Lung microvascular endothelial cell (primary cell): ENCODE results near the gene POLA2. TPM values are rescaled to one million over a fixed set of nuclear protein-coding genes. Genes with fewer than 3 reads are reported as not detected.

Source experiments
- DNase-seq, 2 donors: peaks; one replicate each; pipeline versions ENCODE4 v3.0.0 to v3.0.0-alpha.2; 2010; ENCODE audit warnings: low read depth in 2 of 2
- total RNA-seq: library from RNA; depleted of rRNA; stranded (reverse); fragments of >200 nt; gene quantifications from 2 replicates; pipeline ENCODE4 v1.2.1, GENCODE V29; 2014

Gene POLA2
- total RNA-seq, 1 donor from 2014 or later: 1.8 TPM

DNA sequence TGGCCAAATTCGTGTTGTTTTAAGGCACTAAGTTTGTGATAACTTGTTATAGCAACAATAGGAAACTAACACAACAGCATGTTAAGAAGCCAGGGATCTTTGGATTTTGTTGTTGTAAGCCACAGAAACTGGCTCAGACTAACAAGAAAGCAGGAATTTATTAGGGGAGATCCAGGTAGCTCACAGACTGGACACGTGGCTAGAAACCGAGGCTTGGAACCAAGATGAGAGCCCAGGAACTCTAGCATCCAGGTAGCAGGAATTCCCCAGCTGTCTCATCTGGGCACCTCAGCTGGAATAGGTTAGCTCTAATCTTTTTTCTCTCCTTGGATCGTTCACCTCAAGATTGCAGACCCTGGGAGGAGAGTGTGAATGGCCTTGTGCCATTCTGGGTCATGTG lies 24.9 kb downstream of the POLA2 start:
- DNase-seq: no peak

DNA sequence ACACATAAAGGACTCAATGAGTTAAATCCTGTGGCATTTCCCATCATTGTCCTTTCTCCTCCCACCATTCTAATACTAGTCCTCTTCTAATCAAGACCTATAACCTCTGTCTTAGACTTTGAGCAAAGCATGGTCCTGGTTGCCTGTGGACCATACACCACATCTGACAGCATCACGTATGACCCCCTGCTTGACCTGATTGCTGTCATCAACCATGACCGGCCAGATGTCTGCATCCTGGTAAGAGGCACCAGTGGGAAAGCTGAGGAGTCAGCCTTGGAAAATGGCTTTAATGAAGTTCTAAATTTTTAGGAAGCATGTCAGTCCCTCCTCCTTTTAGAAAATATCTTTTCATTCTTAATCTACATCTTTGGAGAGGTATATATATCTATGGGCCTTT lies 25.8 kb downstream of the POLA2 start:
- DNase-seq: no peak

DNA sequence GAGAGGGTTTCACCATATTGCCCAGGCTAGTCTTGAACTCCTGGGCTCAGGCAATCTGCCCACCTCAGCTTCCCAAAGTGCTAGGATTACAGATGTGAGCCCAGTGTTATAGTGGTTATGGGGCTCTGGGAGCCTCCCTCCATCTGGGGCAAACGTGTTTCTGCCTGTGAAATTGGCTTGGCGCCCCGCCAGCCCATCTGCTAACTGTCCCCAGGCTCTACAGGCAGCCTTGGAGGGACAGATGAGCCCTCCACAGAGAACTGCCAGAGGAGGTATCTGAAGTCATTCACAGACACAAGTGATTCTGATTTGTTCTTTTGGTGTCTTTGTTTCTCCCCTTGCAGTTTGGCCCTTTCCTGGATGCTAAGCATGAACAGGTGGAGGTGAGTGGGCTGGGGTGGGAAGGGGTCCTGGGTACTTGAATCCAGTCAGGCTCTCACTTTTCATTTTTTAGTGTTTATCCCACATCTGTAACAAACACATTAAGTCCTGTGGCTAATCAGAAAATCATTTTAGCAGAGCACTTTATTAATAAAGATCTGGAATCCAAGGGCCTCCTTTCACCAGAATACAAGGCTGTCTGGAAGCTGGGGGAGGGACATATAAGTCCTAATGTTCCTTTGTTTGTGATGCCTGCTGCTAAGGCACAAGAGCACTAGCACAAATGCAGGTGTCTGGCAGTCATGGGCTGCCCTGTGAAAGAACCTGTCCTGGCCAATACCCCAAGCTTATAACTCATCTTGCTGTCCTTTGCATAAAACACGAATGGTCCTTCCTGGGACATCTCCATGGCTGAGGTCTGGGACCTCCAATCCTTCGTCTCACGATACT lies 27.2 kb downstream of the POLA2 start:
- DNase-seq: peak in 1 of 2 donors; percentile 23

DNA sequence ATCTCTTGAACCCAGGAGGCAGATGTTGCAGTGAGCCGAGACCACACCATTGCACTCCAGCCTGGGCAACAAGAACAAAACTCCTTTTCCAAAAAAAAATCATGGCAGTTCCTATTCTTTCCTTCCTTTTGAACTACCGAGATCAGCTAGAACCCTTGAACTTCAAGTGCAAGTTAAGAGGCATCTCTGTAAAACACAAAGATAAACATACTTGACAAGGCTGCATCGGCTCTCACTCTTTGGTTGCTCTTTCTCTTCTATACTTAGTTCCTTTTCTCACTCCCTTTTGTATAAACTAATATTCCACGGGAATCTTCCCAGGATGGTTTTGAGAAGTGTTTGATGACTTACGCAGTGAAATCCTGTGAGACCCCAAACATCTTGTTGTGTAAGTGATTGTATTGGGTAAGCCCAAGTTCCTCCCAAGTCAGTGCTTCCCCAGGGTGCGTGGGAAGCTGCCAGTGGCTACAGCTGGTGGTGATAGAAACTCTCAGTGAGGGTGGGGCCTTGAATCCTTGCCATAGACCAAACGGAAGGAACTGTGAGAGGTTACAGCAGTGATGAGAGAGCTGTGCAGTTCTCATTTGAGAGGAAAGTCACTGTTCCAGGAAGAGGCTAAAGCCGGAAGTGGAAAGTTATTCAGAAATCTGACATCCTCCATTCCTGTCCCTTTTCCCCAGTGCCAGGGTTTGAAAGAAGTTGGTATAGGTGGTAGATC lies 28.8 kb downstream of the POLA2 start:
- DNase-seq: peak; percentile 92 to 94

DNA sequence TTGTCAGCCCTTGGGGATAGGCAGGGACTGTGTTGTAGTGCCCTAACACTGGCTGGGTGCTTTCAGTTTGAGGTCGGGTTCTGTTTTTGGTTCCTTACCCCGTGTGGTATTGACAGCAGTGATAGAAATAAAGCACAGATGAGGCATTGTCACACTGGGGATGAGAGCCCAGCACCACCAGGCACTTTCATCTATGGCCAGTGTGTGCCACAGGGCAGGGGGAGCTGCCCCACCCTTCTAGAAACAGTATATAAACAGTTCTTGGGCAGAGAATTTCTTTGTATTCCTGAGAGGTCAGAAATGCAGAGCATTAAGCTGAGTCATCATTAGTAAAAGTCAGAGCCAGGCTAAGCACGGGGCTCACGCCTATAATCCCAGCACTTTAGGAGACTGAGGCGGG lies 29.9 kb downstream of the POLA2 start:
- DNase-seq: peak; percentile 40 to 45

DNA sequence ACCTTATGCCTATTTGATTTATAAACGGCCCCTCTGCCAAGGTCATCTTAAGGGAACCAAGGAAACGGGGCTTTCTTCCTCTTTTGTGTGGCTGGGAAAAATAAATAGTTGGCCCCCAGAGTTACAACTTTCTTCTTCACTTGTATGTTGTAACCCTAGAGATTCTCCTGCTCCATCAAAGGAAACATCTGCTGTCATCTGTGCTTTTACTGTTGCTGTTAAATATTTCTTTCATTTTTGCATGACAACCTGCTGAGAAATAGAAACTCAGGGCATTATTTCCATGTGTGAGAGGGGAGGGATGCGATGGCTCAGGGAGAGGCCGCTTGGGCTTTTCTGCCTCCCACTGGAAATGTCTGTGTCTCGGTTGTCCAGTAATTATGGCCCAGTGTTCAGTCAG lies 31.1 kb downstream of the POLA2 start:
- peak in 1 of 2 donors; percentile 54 for DNase-seq

DNA sequence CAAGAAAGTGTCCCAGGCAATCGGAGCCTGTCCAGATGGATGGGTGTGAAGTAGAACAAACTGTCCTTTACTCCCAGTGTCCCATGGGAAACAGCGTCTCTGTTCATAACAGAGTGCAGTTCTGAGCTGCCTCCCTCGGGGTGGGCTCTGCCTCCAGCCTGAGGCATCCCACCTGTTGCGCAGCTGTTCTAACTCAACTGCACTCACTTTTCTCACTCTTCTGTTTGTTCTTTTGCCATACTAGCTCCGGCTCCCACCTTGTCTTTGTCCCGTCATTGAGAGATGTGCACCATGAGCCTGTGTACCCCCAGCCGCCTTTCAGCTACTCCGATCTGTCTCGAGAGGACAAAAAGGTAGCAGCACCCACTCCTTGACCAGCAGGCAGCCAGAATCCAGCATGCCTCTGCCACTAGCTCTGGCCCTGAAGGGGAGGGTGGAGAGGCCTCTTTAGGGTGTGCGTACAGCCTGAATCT lies 32.2 kb downstream of the POLA2 start:
- no peak for DNase-seq

DNA sequence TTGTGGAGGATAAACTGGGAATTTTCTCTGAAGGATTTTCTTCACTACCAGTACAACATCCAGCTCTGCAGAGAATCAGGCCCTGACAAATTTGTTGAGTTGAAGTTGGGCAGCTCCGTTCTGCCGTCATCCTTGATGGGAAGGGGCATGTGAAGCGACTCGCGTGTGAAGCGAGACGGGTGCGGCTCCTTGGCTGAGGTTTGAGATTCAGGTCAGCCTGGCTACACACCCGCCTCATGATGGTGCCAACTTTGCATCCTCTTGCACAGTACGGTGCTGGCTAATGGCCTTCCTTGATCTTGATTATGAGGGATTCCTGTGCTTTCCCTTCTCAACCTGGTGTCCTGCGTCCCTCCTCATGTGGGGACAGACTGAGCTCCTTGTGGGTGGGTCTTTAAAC lies 33.2 kb downstream of the POLA2 start:
- DNase-seq: no peak

DNA sequence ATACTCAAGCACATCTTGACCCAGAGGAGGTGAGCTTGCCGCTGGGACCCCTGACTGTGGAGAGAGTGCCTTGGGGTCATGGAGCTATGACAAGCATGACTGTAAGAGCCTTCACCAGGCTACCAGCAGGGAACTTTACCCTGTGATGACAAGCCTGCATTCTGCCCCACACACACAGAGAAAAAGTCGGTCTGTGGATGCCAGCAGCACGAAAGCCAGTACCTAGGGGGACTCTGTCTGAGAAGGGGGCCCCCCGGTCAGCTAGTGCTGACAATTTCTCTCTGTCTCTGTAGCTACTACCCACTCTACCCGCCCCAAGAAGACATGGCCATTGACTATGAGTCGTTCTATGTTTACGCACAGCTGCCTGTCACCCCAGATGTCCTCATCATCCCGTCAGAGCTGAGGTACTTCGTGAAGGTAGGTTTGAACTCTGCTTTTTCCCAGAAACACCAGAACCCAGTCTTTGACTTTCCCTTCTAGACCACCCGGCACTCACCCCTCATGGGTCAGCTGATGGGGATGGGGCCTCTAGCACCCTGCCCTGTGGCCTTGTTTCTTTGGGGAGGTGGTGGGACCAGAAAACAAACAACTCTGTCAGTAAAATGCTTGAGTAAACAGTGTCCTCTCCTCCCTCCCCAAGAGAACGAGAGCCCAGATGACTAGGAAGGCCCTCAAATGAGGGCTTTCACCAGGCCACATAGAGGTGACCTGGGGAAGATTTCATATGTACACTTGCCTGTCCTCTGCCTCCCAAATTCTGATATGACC lies 34.0 kb downstream of the POLA2 start:
- DNase-seq: no peak

DNA sequence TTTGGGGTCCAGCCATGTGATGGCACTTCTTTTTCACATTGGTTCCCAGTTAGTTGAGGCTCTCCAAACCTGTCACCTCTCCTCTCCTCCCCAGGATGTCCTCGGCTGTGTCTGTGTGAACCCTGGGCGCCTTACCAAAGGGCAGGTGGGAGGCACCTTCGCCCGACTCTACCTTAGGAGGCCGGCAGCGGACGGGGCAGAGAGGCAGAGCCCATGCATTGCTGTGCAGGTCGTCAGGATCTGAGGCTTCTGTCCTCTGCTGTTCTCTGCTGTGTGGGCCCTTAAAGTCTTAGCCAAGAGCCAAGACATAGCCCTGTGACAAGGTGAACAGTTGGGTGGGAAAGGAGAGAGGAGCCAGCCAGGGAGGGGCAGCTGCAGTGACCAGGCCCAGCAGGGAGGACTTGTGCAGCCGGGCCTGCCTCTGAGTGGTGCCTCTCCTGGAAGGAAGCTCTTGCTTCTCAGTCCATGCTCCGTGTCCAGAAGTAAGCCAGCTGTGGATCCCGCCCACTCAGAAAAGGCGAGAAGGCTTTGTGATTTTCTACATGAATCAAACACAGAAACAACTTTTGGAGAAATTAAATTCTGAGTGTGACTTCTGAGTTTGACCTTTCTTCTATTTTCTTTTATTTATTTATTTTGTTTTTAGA lies 35.4 kb downstream of the POLA2 start:
- DNase-seq: no peak

DNA sequence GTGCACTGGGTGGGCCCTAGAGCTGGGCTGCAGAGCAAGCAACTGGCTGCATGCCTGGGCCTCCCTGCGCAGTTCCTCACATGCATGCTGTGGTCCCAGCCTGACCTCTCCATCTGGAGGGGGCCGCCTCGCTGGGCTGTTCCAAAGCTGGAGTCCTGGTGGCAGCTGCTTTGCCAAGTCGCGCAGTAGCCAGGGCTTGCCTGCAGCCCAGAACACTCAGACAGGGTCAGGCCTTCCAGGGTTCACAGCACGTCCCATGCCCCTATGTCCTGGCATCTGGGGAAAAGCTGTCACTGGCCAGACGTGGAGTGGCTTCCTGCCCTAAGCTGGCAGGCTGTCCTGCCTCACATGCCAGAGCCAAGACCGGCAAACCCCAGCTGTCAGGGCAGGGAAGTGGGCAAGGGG lies 36.4 kb downstream of the POLA2 start:
- peak; percentile 37 to 63 for DNase-seq

DNA sequence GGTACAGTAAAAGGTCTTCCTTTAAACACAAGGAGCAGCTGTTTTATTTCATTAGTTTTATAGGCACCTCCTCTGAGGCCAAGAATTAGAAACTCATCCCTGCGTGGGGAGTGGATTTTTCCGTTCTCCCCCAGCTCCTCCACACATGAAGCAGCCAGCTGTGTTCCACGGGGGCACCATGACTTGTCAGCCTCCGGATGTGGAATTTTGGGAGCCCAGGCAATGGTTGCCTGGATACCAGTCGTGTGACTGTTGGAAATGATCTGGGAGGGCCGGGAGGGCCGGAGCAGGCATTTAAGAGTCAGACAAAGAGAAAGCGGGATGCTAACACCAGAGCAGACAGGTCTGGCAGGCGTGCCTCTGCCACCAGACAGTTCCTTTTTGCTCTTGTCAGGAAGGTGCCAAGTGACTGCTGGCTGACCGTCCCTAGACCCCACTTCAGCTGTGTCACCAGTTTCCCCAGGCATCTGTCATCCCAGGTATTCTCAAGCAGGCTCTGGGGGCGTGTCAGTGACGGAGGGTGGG lies 37.0 kb downstream of the POLA2 start:
- DNase-seq: peak; percentile 55 to 74

DNA sequence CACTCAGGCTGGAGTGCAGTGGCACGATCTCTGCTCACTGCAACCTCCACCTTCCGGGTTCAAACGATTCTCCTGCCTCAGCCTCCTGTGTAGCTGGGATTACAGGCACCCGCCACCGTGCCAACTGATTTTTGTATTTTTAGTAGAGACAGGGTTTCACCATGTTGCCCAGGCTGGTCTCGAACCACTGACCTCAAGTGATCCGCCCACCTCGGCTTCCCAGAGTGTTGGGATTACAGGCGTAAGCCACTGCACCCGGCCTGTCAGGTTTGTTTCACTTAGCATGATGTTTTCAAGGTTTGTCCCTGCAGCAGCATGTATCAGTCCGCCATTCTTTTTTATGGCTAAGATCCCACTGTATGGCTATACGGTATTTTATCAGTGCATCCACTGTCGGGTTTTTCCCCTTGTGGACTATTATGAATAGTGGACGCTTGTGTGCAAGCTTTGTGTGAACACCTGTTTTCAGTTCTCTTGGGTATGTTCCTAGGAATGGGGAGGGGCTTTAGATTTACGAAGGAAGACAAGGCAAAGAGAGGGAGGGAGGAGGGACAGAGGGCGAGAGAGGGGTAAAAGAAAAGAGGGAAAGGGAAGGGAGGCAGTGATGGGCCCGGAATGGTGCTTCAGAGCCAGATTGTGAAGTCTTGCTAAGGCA lies 39.0 kb downstream of the POLA2 start:
- DNase-seq: no peak

DNA sequence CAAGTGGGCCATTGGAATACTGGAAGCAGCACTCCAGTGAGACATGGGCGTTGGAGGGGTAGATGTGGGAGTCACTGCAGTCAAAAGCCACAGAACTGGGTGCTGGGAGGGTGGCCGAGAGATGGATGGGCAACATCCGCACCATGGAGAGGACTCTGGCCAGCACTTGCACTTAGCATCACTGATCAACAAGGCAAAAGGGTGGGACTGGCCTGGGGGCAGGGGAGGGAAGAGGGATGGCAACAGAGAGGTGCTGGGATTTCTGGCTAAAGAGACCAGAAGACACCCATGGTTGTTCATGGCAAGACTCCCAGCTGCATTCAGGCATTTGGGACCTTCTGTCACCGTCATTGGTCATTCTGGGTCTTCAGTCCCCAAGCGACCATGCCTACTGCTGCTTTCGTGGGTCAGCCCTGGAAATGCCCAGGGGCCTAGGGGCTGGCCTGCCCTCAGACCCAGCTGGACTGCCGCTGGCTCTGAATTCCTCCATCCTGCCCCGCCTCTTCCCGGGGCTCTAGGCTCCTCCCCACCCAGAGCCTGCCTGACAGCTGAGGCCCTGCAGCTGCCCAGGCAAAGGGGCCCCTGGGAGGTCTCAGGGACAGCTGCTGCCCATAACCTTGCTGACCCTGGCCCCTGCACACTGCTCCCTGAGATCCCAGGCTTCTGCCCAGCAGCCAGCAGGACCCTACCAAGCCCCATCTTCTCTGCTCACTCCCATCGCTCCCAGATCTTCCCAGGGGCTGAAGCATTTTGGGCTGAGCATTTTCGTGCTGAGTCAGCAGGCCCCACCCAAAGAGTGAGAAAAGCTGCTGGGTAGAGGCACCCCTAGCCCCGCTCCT lies 39.9 kb downstream of the POLA2 start:
- DNase-seq: peak in 1 of 2 donors; percentile 28

DNA sequence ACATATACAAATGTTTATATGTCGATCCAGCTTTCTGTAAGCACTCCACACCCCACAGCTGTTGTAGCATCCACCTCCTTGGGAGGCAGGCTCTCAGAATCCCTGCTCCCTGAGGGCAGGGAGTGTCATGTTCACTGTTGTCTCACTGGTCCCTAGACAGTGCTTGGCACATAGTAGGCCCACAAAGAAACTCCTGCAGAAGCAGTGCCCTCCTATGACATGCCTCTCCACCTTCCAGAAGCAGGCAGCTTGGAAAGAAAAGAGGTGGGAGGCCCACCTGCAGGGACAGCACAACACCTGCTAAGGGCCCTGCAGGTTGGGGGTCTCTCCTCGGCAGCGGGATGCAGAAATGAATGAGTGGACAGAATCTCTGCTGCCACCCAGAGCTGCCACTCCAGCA lies 41.8 kb downstream of the POLA2 start:
- no peak for DNase-seq

DNA sequence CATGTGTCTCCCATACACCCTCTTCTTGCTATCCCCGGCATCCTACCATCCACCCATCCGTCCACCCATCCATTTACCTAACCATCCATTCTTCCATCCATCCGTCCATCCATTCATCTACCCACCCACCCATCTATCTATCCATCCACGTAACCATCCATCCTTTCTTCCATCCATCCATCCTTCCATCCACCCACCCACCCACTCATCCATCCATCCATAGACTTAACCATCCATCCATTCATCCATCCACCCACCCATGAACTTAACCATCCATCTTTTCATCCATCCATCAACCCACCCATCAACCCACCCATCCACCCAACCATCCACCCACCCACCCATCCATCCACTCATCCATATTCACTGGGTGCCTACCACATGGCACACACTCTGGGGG lies 42.3 kb downstream of the POLA2 start:
- no peak for DNase-seq

DNA sequence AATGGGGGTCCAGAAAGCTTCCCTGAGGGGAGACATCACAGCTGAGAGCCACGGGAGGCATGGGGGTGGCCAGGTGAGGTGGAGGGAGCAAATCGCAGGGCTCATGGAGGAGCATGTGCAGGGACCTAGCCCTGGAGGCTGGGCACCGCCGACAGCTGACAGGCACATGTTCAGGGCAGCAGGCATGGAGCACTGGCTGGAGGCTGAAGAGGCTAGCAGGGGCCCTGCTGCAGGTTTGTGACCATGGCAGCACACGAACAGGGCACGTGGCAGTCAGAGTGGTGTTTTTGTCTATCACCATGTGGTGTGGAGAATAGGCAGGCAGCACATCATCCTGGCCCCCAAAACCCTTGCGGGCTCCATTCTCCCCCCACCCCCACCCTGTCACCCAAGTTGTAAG lies 42.9 kb downstream of the POLA2 start:
- no peak for DNase-seq

DNA sequence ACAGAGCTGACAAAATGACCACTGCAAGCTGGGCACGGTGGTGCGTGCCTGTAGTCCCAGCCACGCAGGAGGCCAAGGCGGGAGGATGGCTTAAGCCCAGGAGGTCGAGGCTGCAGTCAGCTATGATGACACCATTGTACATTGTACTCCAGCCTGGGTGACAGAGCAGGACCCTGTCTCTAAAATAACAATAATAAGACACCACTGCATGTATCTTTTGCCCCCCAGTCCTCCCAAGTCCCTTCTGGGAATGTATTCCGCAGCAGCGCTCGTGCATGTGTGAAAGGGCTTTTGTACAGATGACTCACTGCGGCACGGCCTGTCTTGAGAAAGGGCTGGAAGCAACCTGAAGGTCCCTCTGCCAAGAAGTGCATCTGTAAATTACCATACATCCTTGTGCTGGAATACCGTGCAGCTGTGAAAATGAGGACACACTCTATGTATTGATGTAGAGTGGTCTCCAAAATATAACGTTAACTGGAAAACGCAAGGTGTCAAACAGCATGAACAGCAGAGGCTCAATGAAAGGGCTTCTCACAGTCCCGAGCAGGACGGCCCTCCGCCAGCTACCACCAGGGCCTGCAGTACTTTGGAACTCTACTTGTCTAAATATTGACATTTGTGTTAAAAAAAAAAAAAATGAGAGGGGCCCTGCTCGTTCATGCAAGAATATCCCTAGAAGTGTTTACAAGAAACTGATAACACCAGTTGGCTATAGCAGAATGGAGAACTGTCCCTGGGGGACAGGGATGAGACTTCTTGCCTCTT lies 43.9 kb downstream of the POLA2 start:
- no peak for DNase-seq
